ENCODE measurements around the gene ERCC4. TPM values are rescaled to one million over a fixed set of nuclear protein-coding genes. Genes with fewer than 3 reads are reported as not detected.
"Not testable (repeated sequence)": the region's sequence is repeated elsewhere in the genome, so short reads cannot be mapped to it uniquely, and the experiment has no call there.

The ERCC4 gene
- total RNA-seq, 4 donors from 2014 or later = 5.3 to 22.6 (median 15.9) TPM

- H3K9me3 ChIP-seq = no peaks in the 10 kb centered on the region
- no peak overlapping the region for H3K27ac ChIP-seq
- intact Hi-C loops (cut with DNase I; ENCODE audit: low total_unique reads) = no loop called here
- TF ChIP-seq CTCF (IDR thresholded peaks at IDR 0.05) (no peak), POLR2A (IDR thresholded peaks at IDR 0.05) (no peak)
- no peaks in the 10 kb centered on the region for H3K36me3 ChIP-seq
- H3K4me1 ChIP-seq = no peaks in the 10 kb centered on the region
- no peaks in the 10 kb centered on the region for H3K27me3 ChIP-seq
- no peak overlapping the region for H3K4me3 ChIP-seq
- no peak for DNase-seq
These were observed 22.1 kb upstream of the ERCC4 start for GRCh38 chr16:13897806-13898205.

- Histone ChIP-seq H3K36me3 (no peaks in the 10 kb centered on the region), H3K27ac (no peak overlapping the region), H3K27me3 (no peaks in the 10 kb centered on the region), H3K4me1 (no peaks in the 10 kb centered on the region), H3K9me3 (no peaks in the 10 kb centered on the region), H3K4me3 (no peak overlapping the region)
- TF ChIP-seq POLR2A (IDR thresholded peaks at IDR 0.05) = no peak
- DNase-seq = no peak
- intact Hi-C loops (cut with DNase I; ENCODE audit: low total_unique reads) = no loop called here
These were observed 21.7 kb upstream of the ERCC4 start for GRCh38 chr16:13898233-13898632.

GRCh38 chr16:13902052-13902451 lies 17.9 kb upstream of the ERCC4 start:
- Histone ChIP-seq H3K9me3 (no peaks in the 10 kb centered on the region), H3K27me3 (no peaks in the 10 kb centered on the region), H3K36me3 (no peaks in the 10 kb centered on the region), H3K4me1 (no peaks in the 10 kb centered on the region), H3K4me3 (no peak overlapping the region), H3K27ac (no peak overlapping the region)
- no peak for DNase-seq
- intact Hi-C loops (cut with DNase I; ENCODE audit: low total_unique reads) = no loop called here
- no peak for TF ChIP-seq CTCF (IDR thresholded peaks at IDR 0.05)
- no peak for TF ChIP-seq POLR2A (IDR thresholded peaks at IDR 0.05)

GRCh38 chr16:13902677-13903076 lies 17.3 kb upstream of the ERCC4 start:
- H3K27ac ChIP-seq = no peak overlapping the region

GRCh38 chr16:13904179-13904691 lies 15.7 kb upstream of the ERCC4 start:
- no peaks in the 10 kb centered on the region for H3K27me3 ChIP-seq
- H3K36me3 ChIP-seq = no peaks in the 10 kb centered on the region
- no peak overlapping the region for H3K27ac ChIP-seq
- intact Hi-C loops (cut with DNase I; ENCODE audit: low total_unique reads) = no loop called here
- H3K9me3 ChIP-seq = no peaks in the 10 kb centered on the region
- no peaks in the 10 kb centered on the region for H3K4me1 ChIP-seq
- no peak for TF ChIP-seq CTCF (IDR thresholded peaks at IDR 0.05)
- DNase-seq = no peak
- no peak overlapping the region for H3K4me3 ChIP-seq

More at GRCh38 chr16:13902677-13903076, 17.3 kb upstream of the ERCC4 start:
- Histone ChIP-seq H3K27me3 (no peaks in the 10 kb centered on the region), H3K36me3 (no peaks in the 10 kb centered on the region), H3K4me1 (no peaks in the 10 kb centered on the region), H3K9me3 (no peaks in the 10 kb centered on the region), H3K4me3 (no peak overlapping the region)
- no peak for TF ChIP-seq POLR2A (IDR thresholded peaks at IDR 0.05)
- no peak for TF ChIP-seq CTCF (IDR thresholded peaks at IDR 0.05)
- DNase-seq = no peak
- intact Hi-C loops (cut with DNase I; ENCODE audit: low total_unique reads) = no loop called here

- DNase-seq; H3K9me3 ChIP-seq; intact Hi-C loops (cut with DNase I; ENCODE audit: low total_unique reads); H3K4me3 ChIP-seq; H3K27ac ChIP-seq; H3K36me3 ChIP-seq; H3K27me3 ChIP-seq; H3K4me1 ChIP-seq: not testable (repeated sequence)
These were observed 15.1 kb upstream of the ERCC4 start for GRCh38 chr16:13904822-13905221.
